Neuronal stem cell (in vitro differentiated cells): Measurements from ENCODE around the gene IQCC.

Source experiments
- DNase-seq: peaks from one replicate; pipeline ENCODE4 v3.0.0-alpha.2; 2013; ENCODE audit warnings: low spot score
- H2AFZ ChIP-seq: one replicate; pipeline ENCODE4 v1.6.1; 2013; ENCODE audit warnings: mild to moderate bottlenecking, low read length, inconsistent platforms
- H2AK5ac ChIP-seq: 2 replicates; pipeline ENCODE4 v1.6.1; 2013; ENCODE audit warnings: low read depth, mild to moderate bottlenecking, inconsistent platforms, low read length, moderate library complexity, mixed read lengths
- H2BK120ac ChIP-seq: 2 replicates; pipeline ENCODE4 v1.6.1; 2013; ENCODE audit warnings: low read depth, mild to moderate bottlenecking, inconsistent platforms, low read length, moderate library complexity, mixed read lengths
- H2BK12ac ChIP-seq: one replicate; pipeline ENCODE4 v1.6.1; 2013; ENCODE audit warnings: low read length, inconsistent platforms
- H2BK15ac ChIP-seq: 2 replicates; pipeline ENCODE4 v1.6.1; 2013; ENCODE audit warnings: mild to moderate bottlenecking, low read length, inconsistent platforms, mixed read lengths
- H2BK5ac ChIP-seq: one replicate; pipeline ENCODE4 v1.6.1; 2013; ENCODE audit warnings: inconsistent platforms, mild to moderate bottlenecking, low read length, moderate library complexity
- H3K14ac ChIP-seq: one replicate; pipeline ENCODE4 v1.6.1; 2013; ENCODE audit warnings: low read length, inconsistent platforms
- H3K18ac ChIP-seq: 2 replicates; pipeline ENCODE4 v1.6.1; 2013; ENCODE audit warnings: low read length, inconsistent platforms
- H3K23ac ChIP-seq: 2 replicates; pipeline ENCODE4 v1.6.1; 2013; ENCODE audit warnings: low read depth, mild to moderate bottlenecking, mixed read lengths, low read length, inconsistent platforms; ENCODE audit not compliant: poor library complexity
- H3K27ac ChIP-seq: replicated peaks from 3 replicates; pipeline ENCODE4 v1.5.1; 2013; ENCODE audit warnings: low read length, inconsistent platforms
- H3K27me3 ChIP-seq, 3 experiments: 2 replicates each; pipeline ENCODE4 v1.6.1; 2013; ENCODE audit warnings: low read length in 3 of 3, mild to moderate bottlenecking in 2 of 3, inconsistent platforms in 1 of 3, low read depth in 1 of 3, mixed read lengths in 1 of 3, moderate library complexity in 1 of 3; ENCODE audit not compliant: control insufficient read depth in 3 of 3, insufficient read depth in 3 of 3
- H3K36me3 ChIP-seq, 2 donors: replicated peaks in 1 of 2; 2 replicates each; pipeline ENCODE4 v1.6.1; 2013; ENCODE audit warnings: low read length in 2 of 2; ENCODE audit not compliant: control insufficient read depth in 2 of 2, insufficient read depth in 2 of 2
- H3K4ac ChIP-seq: 2 replicates; pipeline ENCODE4 v1.6.1; 2013; ENCODE audit warnings: inconsistent platforms, mild to moderate bottlenecking, low read length, moderate library complexity
- H3K4me1 ChIP-seq, 2 donors: 1 replicate in 1 of 2; 2 replicates in 1 of 2; pipeline ENCODE4 v1.6.1; 2013; ENCODE audit warnings: low read length in 2 of 2, low read depth in 1 of 2; ENCODE audit not compliant: control insufficient read depth in 2 of 2, insufficient read depth in 1 of 2
- H3K4me2 ChIP-seq: one replicate; pipeline ENCODE4 v1.6.1; 2013; ENCODE audit warnings: mild to moderate bottlenecking, low read length, inconsistent platforms; ENCODE audit not compliant: insufficient read depth, poor library complexity, severe bottlenecking
- H3K4me3 ChIP-seq, 2 donors: 2 replicates each; pipeline ENCODE4 v1.5.1; 2013; ENCODE audit warnings: low read length in 2 of 2, mild to moderate bottlenecking in 2 of 2, inconsistent platforms in 1 of 2, moderate library complexity in 1 of 2
- H3K79me1 ChIP-seq: one replicate; pipeline ENCODE4 v1.6.1; 2013; ENCODE audit warnings: low read depth, mild to moderate bottlenecking, inconsistent platforms, low read length, moderate library complexity
- H3K9ac ChIP-seq: one replicate; pipeline ENCODE4 v1.6.1; 2013; ENCODE audit warnings: mild to moderate bottlenecking, low read depth, low read length, inconsistent platforms; ENCODE audit not compliant: poor library complexity
- H3K9me3 ChIP-seq, 2 donors: replicated peaks in 1 of 2; 2 replicates each; pipeline versions ENCODE3 to v1.6.1; 2013; ENCODE audit warnings: low read length in 2 of 2, mild to moderate bottlenecking in 2 of 2, inconsistent platforms in 1 of 2, low read depth in 1 of 2, mixed read lengths in 1 of 2, moderate library complexity in 1 of 2; ENCODE audit not compliant: control insufficient read depth in 2 of 2, insufficient read depth in 1 of 2
- H4K8ac ChIP-seq: one replicate; pipeline ENCODE4 v1.6.1; 2013; ENCODE audit warnings: low read depth, mild to moderate bottlenecking, inconsistent platforms, low read length, moderate library complexity
- H4K91ac ChIP-seq: one replicate; pipeline ENCODE4 v1.6.1; 2013; ENCODE audit warnings: low read length, low read depth, mild to moderate bottlenecking, inconsistent platforms; ENCODE audit not compliant: poor library complexity
- WGBS, 2 donors: extraction: QIAGEN DNeasy Blood & Tissue Kit; methylation state at CpG; one replicate each; pipeline ENCODE4 v1.1.7; 2013; ENCODE audit warnings: missing lambda C conversion rate in 2 of 2, mixed read lengths in 1 of 2; ENCODE audit not compliant: insufficient read length in 2 of 2, insufficient replicate concordance in 1 of 2; ENCODE audit errors: extremely low coverage in 2 of 2; 5-methylcytosine and 5-hydroxymethylcytosine counted together

The IQCC gene

GRCh38 chr1:32179443-32180185, 25.9 kb upstream of the IQCC start, which contains the start of gene TXLNA:
TSS of gene TXLNA (plus strand) at chr1:32179675. CDS start at chr1:32180346, 671 bp downstream.
- H2BK15ac ChIP-seq = peak within 1 kb of the TSS; percentile 84
- peak within 1 kb of the TSS; percentile 71 to 77 for H3K4me3 ChIP-seq
- H3K9me3 ChIP-seq = no peaks in the 10 kb centered on the region
- H3K18ac ChIP-seq = peak within 1 kb of the TSS; percentile 99
- peak within 1 kb of the TSS; percentile 83 for H3K9ac ChIP-seq
- DNase-seq = peak; percentile 81
- H3K27me3 ChIP-seq = no peaks in the 10 kb centered on the region
- peak within 1 kb of the TSS; percentile 75 for H3K14ac ChIP-seq
- peak within 1 kb of the TSS; percentile 93 for H3K27ac ChIP-seq
- no peak within 1 kb of the TSS for H2BK120ac ChIP-seq
- H2BK12ac ChIP-seq = no peak within 1 kb of the TSS
- peaks cover 11% of the 10 kb centered on the region for H3K79me1 ChIP-seq
- WGBS, 2 donors = no CpG with 5 or more reads among the region's 79 CpGs
- H4K8ac ChIP-seq = no peak within 1 kb of the TSS
- H2BK5ac ChIP-seq = peak within 1 kb of the TSS; percentile 77
- peak within 1 kb of the TSS; percentile 99 for H3K23ac ChIP-seq
- peak within 1 kb of the TSS; percentile 100 for H3K4me2 ChIP-seq
- H2AFZ ChIP-seq = peak within 1 kb of the TSS; percentile 94
- H3K36me3 ChIP-seq = peaks cover 18 to 48% of the 10 kb centered on the region in 2 donors
- no peak within 1 kb of the TSS for H3K4ac ChIP-seq
- peaks cover 11 to 15% of the 10 kb centered on the region in 2 donors for H3K4me1 ChIP-seq
- no peak within 1 kb of the TSS for H4K91ac ChIP-seq
- H2AK5ac ChIP-seq = peak within 1 kb of the TSS; percentile 87

- H4K8ac ChIP-seq = no peak overlapping the region
- peak overlapping the region; percentile 87 for H2AK5ac ChIP-seq
- WGBS, 2 donors = no CpG with 5 or more reads among the region's 36 CpGs
- no peak overlapping the region for H2BK12ac ChIP-seq
- H3K9ac ChIP-seq = peak overlapping the region; percentile 83
- H3K14ac ChIP-seq = peak overlapping the region; percentile 75
- peak overlapping the region; percentile 93 for H3K27ac ChIP-seq
- H2AFZ ChIP-seq = peak overlapping the region; percentile 94
- no peak overlapping the region for H3K4ac ChIP-seq
- peaks cover 11% of the 10 kb centered on the region for H3K79me1 ChIP-seq
- no peaks in the 10 kb centered on the region for H3K9me3 ChIP-seq
- H3K4me1 ChIP-seq = peaks cover 11 to 15% of the 10 kb centered on the region in 2 donors
- peak overlapping the region; percentile 77 for H2BK5ac ChIP-seq
- DNase-seq = peak; percentile 20
- peak overlapping the region; percentile 78 for H3K18ac ChIP-seq
- peak overlapping the region; percentile 84 for H2BK15ac ChIP-seq
- no peak overlapping the region for H4K91ac ChIP-seq
- peaks cover 23 to 47% of the 10 kb centered on the region in 2 donors for H3K36me3 ChIP-seq
- H3K27me3 ChIP-seq = no peaks in the 10 kb centered on the region
- H3K4me3 ChIP-seq = peak overlapping the region; percentile 71 to 77
- H2BK120ac ChIP-seq = no peak overlapping the region
- peak overlapping the region; percentile 100 for H3K4me2 ChIP-seq
- peak overlapping the region; percentile 99 for H3K23ac ChIP-seq
These were observed 25.0 kb upstream of the IQCC start for GRCh38 chr1:32180186-32181060.

- no peak overlapping the region for H3K9ac ChIP-seq
- no peak overlapping the region for H3K4ac ChIP-seq
- WGBS, 2 donors = no CpG with 5 or more reads among the region's 9 CpGs
- peak overlapping the region; percentile 3 for H3K4me2 ChIP-seq
- peaks cover 23 to 50% of the 10 kb centered on the region in 2 donors for H3K36me3 ChIP-seq
- no peak overlapping the region for H2AFZ ChIP-seq
- H4K91ac ChIP-seq = no peak overlapping the region
- no peaks in the 10 kb centered on the region for H3K27me3 ChIP-seq
- H3K9me3 ChIP-seq = no peaks in the 10 kb centered on the region
- no peak overlapping the region for H3K18ac ChIP-seq
- H2BK120ac ChIP-seq = no peak overlapping the region
- peak overlapping the region in 1 of 2 donors; percentile 71 for H3K4me3 ChIP-seq
- H3K27ac ChIP-seq = no peak overlapping the region
- H3K23ac ChIP-seq = peak overlapping the region; percentile 23
- no peak overlapping the region for H2BK5ac ChIP-seq
- no peak for DNase-seq
- H3K4me1 ChIP-seq = peaks cover 11 to 15% of the 10 kb centered on the region in 2 donors
- no peak overlapping the region for H2BK15ac ChIP-seq
- H2BK12ac ChIP-seq = no peak overlapping the region
- no peak overlapping the region for H2AK5ac ChIP-seq
- peak overlapping the region; percentile 2 for H3K14ac ChIP-seq
- peaks cover 11% of the 10 kb centered on the region for H3K79me1 ChIP-seq
- H4K8ac ChIP-seq = no peak overlapping the region
These were observed 24.4 kb upstream of the IQCC start for GRCh38 chr1:32181065-32181464.
